Subcutaneous abdominal adipose tissue (tissue), 5 donors: Measurements from ENCODE around the gene PRM3.

Source experiments
- H3K27ac ChIP-seq: one replicate; pipeline ENCODE4 v1.7.0; 2013; ENCODE audit warnings: low read depth, mild to moderate bottlenecking, inconsistent platforms, low read length, moderate library complexity
- H3K27me3 ChIP-seq, 5 donors: one replicate each; pipeline ENCODE4 v1.7.0; 2013; ENCODE audit warnings: low read length in 5 of 5, inconsistent platforms in 1 of 5; ENCODE audit not compliant: control insufficient read depth in 5 of 5, insufficient read depth in 4 of 5
- H3K36me3 ChIP-seq, 5 donors: one replicate each; pipeline ENCODE4 v1.7.0; 2013; ENCODE audit warnings: low read length in 5 of 5; ENCODE audit not compliant: control insufficient read depth in 5 of 5, insufficient read depth in 5 of 5
- H3K4me1 ChIP-seq, 5 donors: one replicate each; pipeline ENCODE4 v1.7.0; 2013; ENCODE audit warnings: low read length in 5 of 5, mild to moderate bottlenecking in 3 of 5, moderate library complexity in 1 of 5; ENCODE audit not compliant: control insufficient read depth in 5 of 5, insufficient read depth in 5 of 5
- H3K4me3 ChIP-seq, 5 donors: one replicate each; pipeline ENCODE4 v1.7.0; 2013; ENCODE audit warnings: low read length in 5 of 5, low read depth in 1 of 5
- H3K9ac ChIP-seq, 5 donors: one replicate each; pipeline ENCODE4 v1.7.0; 2013; ENCODE audit warnings: low read length in 5 of 5, mild to moderate bottlenecking in 4 of 5, moderate library complexity in 3 of 5
- H3K9me3 ChIP-seq, 5 donors: one replicate each; pipeline ENCODE4 v1.7.0; 2013; ENCODE audit warnings: low read length in 5 of 5; ENCODE audit not compliant: control insufficient read depth in 5 of 5
- donor health status: healthy.
- donor health status: healthy.
- donor health status: healthy.
- donor health status: healthy.
- donor health status: healthy.

Gene PRM3

GRCh38 chr16:11283820-11284248 is 10.4 kb upstream of the PRM3 start:
- Histone ChIP-seq H3K36me3 (no peaks in the 10 kb centered on the region), H3K27me3 (peaks cover 0 to 2% (median 0%) of the 10 kb centered on the region in 5 donors), H3K9me3 (no peaks in the 10 kb centered on the region), H3K4me1 (no peaks in the 10 kb centered on the region), H3K9ac (no peak overlapping the region), H3K27ac (no peak overlapping the region), H3K4me3 (no peak overlapping the region)

GRCh38 chr16:11280616-11281522 is 7.4 kb upstream of the PRM3 start, which contains the start of gene PRM1:
TSS of gene PRM1 (minus strand) at chr16:11281330. CDS start at chr16:11281238, 92 bp downstream.
- H3K27ac ChIP-seq: no peak within 1 kb of the TSS
- H3K4me3 ChIP-seq: no peak within 1 kb of the TSS
- H3K9me3 ChIP-seq: no peaks in the 10 kb centered on the region
- peaks cover 0 to 3% (median 0%) of the 10 kb centered on the region in 5 donors for H3K27me3 ChIP-seq
- H3K36me3 ChIP-seq: no peaks in the 10 kb centered on the region
- H3K4me1 ChIP-seq: no peaks in the 10 kb centered on the region
- no peak within 1 kb of the TSS for H3K9ac ChIP-seq

GRCh38 chr16:11278681-11279628 is 5.5 kb upstream of the PRM3 start:
- Histone ChIP-seq H3K9me3 (no peaks in the 10 kb centered on the region), H3K4me3 (no peak overlapping the region), H3K9ac (no peak overlapping the region), H3K27me3 (peaks cover 0 to 6% (median 0%) of the 10 kb centered on the region in 5 donors), H3K4me1 (no peaks in the 10 kb centered on the region), H3K36me3 (no peaks in the 10 kb centered on the region), H3K27ac (no peak overlapping the region)

GRCh38 chr16:11277607-11278337 is 4.3 kb upstream of the PRM3 start:
- Histone ChIP-seq H3K36me3 (no peaks in the 10 kb centered on the region), H3K27me3 (peaks cover 0 to 6% (median 0%) of the 10 kb centered on the region in 5 donors), H3K4me1 (no peaks in the 10 kb centered on the region), H3K4me3 (no peak overlapping the region), H3K27ac (no peak overlapping the region), H3K9me3 (no peaks in the 10 kb centered on the region), H3K9ac (no peak overlapping the region)

- Histone ChIP-seq H3K9me3 (no peaks in the 10 kb centered on the region), H3K36me3 (no peaks in the 10 kb centered on the region), H3K27ac (no peak overlapping the region), H3K4me3 (no peak overlapping the region), H3K27me3 (peaks cover 0 to 6% (median 0%) of the 10 kb centered on the region in 5 donors), H3K9ac (no peak overlapping the region), H3K4me1 (no peaks in the 10 kb centered on the region)
Measured at GRCh38 chr16:11276896-11277593, 3.6 kb upstream of the PRM3 start.

- H3K9ac ChIP-seq: no peak within 1 kb of the TSS
- no peak within 1 kb of the TSS for H3K4me3 ChIP-seq
- no peaks in the 10 kb centered on the region for H3K4me1 ChIP-seq
- peaks cover 0 to 6% (median 0%) of the 10 kb centered on the region in 5 donors for H3K27me3 ChIP-seq
- H3K9me3 ChIP-seq: no peaks in the 10 kb centered on the region
- H3K36me3 ChIP-seq: no peaks in the 10 kb centered on the region
- no peak within 1 kb of the TSS for H3K27ac ChIP-seq
Measured at GRCh38 chr16:11276143-11276895, 2.9 kb upstream of the PRM3 start, which contains the start of gene PRM2. TSS of gene PRM2 (minus strand) at chr16:11276480. CDS start at chr16:11276370, 110 bp downstream.

- H3K9ac ChIP-seq: no peak overlapping the region
Measured at GRCh38 chr16:11274964-11275363, 1.5 kb upstream of the PRM3 start.

GRCh38 chr16:11273721-11274324 is 394 bp upstream of the PRM3 start:
- H3K4me3 ChIP-seq: no peak overlapping the region

More at GRCh38 chr16:11274964-11275363, 1.5 kb upstream of the PRM3 start:
- H3K4me1 ChIP-seq: no peaks in the 10 kb centered on the region
- no peaks in the 10 kb centered on the region for H3K36me3 ChIP-seq
- H3K27ac ChIP-seq: no peak overlapping the region
- no peaks in the 10 kb centered on the region for H3K9me3 ChIP-seq
- no peak overlapping the region for H3K4me3 ChIP-seq
- peaks cover 0 to 6% (median 0%) of the 10 kb centered on the region in 5 donors for H3K27me3 ChIP-seq

More at GRCh38 chr16:11273721-11274324, 394 bp upstream of the PRM3 start:
- peaks cover 0 to 6% (median 0%) of the 10 kb centered on the region in 5 donors for H3K27me3 ChIP-seq
- no peaks in the 10 kb centered on the region for H3K4me1 ChIP-seq
- H3K27ac ChIP-seq: no peak overlapping the region
- no peak overlapping the region for H3K9ac ChIP-seq
- no peaks in the 10 kb centered on the region for H3K36me3 ChIP-seq
- H3K9me3 ChIP-seq: no peaks in the 10 kb centered on the region
